Measurements from ENCODE around the gene PDCD6IP. TPM values are rescaled to one million over a fixed set of nuclear protein-coding genes. Genes with fewer than 3 reads are reported as not detected.

Gene PDCD6IP
- total RNA-seq, 1 donor from 2014 or later: 170 TPM

- intact Hi-C loops (cut with micrococcal nuclease): no loop called here
Measured at GRCh38 chr3:33886015-33886414, 87.6 kb downstream of the PDCD6IP start.

- intact Hi-C loops (cut with micrococcal nuclease): no loop called here
Measured at GRCh38 chr3:33887478-33887877, 89.0 kb downstream of the PDCD6IP start.

GRCh38 chr3:33889394-33890039 lies 91.1 kb downstream of the PDCD6IP start:
- intact Hi-C loops (cut with micrococcal nuclease): no loop called here

- intact Hi-C loops (cut with micrococcal nuclease): no loop called here
Measured at GRCh38 chr3:33892655-33893054, 94.2 kb downstream of the PDCD6IP start.

GRCh38 chr3:33895658-33896057 lies 97.2 kb downstream of the PDCD6IP start:
- intact Hi-C loops (cut with micrococcal nuclease): no loop called here

- intact Hi-C loops (cut with micrococcal nuclease): no loop called here
Measured at GRCh38 chr3:33897306-33897705, 98.9 kb downstream of the PDCD6IP start.

- intact Hi-C loops (cut with micrococcal nuclease): no loop called here
Measured at GRCh38 chr3:33898901-33899300, 100.5 kb downstream of the PDCD6IP start.

GRCh38 chr3:33900440-33900808 lies 102.0 kb downstream of the PDCD6IP start:
- intact Hi-C loops (cut with micrococcal nuclease): no loop called here

GRCh38 chr3:33900809-33901505 lies 102.5 kb downstream of the PDCD6IP start:
- intact Hi-C loops (cut with micrococcal nuclease): no loop called here

- intact Hi-C loops (cut with micrococcal nuclease): no loop called here
Measured at GRCh38 chr3:33901862-33902563, 103.6 kb downstream of the PDCD6IP start.

- intact Hi-C loops (cut with micrococcal nuclease): no loop called here
Measured at GRCh38 chr3:33904730-33905129, 106.3 kb downstream of the PDCD6IP start.

- intact Hi-C loops (cut with micrococcal nuclease): no loop called here
Measured at GRCh38 chr3:33908250-33908851, 109.9 kb downstream of the PDCD6IP start.

- intact Hi-C loops (cut with micrococcal nuclease): no loop called here
Measured at GRCh38 chr3:33909547-33909946, 111.1 kb downstream of the PDCD6IP start.

- intact Hi-C loops (cut with micrococcal nuclease): no loop called here
Measured at GRCh38 chr3:33910031-33910430, 111.6 kb downstream of the PDCD6IP start.

- intact Hi-C loops (cut with micrococcal nuclease): no loop called here
Measured at GRCh38 chr3:33911525-33912322, 113.3 kb downstream of the PDCD6IP start.

- intact Hi-C loops (cut with micrococcal nuclease): no loop called here
Measured at GRCh38 chr3:33914212-33914611, 115.8 kb downstream of the PDCD6IP start.

GRCh38 chr3:33914731-33915379 lies 116.4 kb downstream of the PDCD6IP start:
- intact Hi-C loops (cut with micrococcal nuclease): no loop called here

GRCh38 chr3:33915796-33916546 lies 117.5 kb downstream of the PDCD6IP start:
- intact Hi-C loops (cut with micrococcal nuclease): no loop called here

- intact Hi-C loops (cut with micrococcal nuclease): no loop called here
Measured at GRCh38 chr3:33918126-33918756, 119.8 kb downstream of the PDCD6IP start.
